Spleen (tissue), 11 donors: ENCODE results near the gene TMEM63C. TPM values are rescaled to one million over a fixed set of nuclear protein-coding genes. Genes with fewer than 3 reads are reported as not detected.

Source experiments
- DNase-seq: peaks from one replicate; pipeline ENCODE4 v3.0.0-alpha.2; 2020
- H3K27ac ChIP-seq, 8 donors: fragments of 200-600 bp; sonication (generic) in 7 of 8; 1 replicate in 4 of 8; 2 replicates in 4 of 8; pipeline versions ENCODE4 v1.5.0 to v1.8.0; 2016 to 2021; ENCODE audit warnings: inconsistent platforms in 4 of 8, mild to moderate bottlenecking in 4 of 8, moderate library complexity in 1 of 8
- H3K27me3 ChIP-seq, 7 donors: fragments of 200-600 bp; sonication (generic) in 6 of 7; replicated peaks in 1 of 7; 1 replicate in 4 of 7; 2 replicates in 3 of 7; pipeline versions ENCODE4 v1.5.0 to v1.8.0; 2016 to 2021; ENCODE audit warnings: inconsistent platforms in 3 of 7, mild to moderate bottlenecking in 1 of 7
- H3K36me3 ChIP-seq, 6 donors: fragments of 200-600 bp; sonication (generic) in 5 of 6; 1 replicate in 4 of 6; 2 replicates in 2 of 6; pipeline versions ENCODE4 v1.5.0 to v1.8.0; 2016 to 2021; ENCODE audit warnings: inconsistent platforms in 2 of 6
- H3K4me1 ChIP-seq, 6 donors: fragments of 200-600 bp; sonication (generic) in 5 of 6; 1 replicate in 3 of 6; 2 replicates in 3 of 6; pipeline versions ENCODE4 v1.5.0 to v1.8.0; 2016 to 2021; ENCODE audit warnings: inconsistent platforms in 3 of 6
- H3K4me3 ChIP-seq, 8 donors: fragments of 200-600 bp; sonication (generic) in 7 of 8; 1 replicate in 4 of 8; 2 replicates in 4 of 8; pipeline versions ENCODE4 v1.5.0 to v1.8.0; 2016 to 2021; ENCODE audit warnings: inconsistent platforms in 4 of 8, mild to moderate bottlenecking in 4 of 8, moderate library complexity in 2 of 8
- H3K9me3 ChIP-seq, 8 donors: fragments of 200-600 bp; sonication (generic) in 7 of 8; 1 replicate in 4 of 8; 2 replicates in 4 of 8; pipeline versions ENCODE4 v1.5.0 to v1.8.0; 2016 to 2021; ENCODE audit warnings: inconsistent platforms in 4 of 8
- CTCF ChIP-seq, 11 experiments: fragments of 200-600 bp in 7 of 11; fragments of 450-650 bp in 4 of 11; sonication (generic) in 4 of 11; IDR thresholded peaks in 8 of 11; conservative IDR thresholded peaks in 3 of 11; 1 replicate in 7 of 11; 2 replicates in 4 of 11; pipeline versions ENCODE4 v1.4.0 to v1.8.0; 2016 to 2021; ENCODE audit warnings: antibody characterized with exemption in 11 of 11, inconsistent platforms in 4 of 11, mild to moderate bottlenecking in 1 of 11
- POLR2A ChIP-seq, 3 donors: fragments of 450-650 bp; IDR thresholded peaks; one replicate each; pipeline ENCODE4 v1.5.1; 2017; ENCODE audit warnings: antibody characterized with exemption in 3 of 3, mild to moderate bottlenecking in 1 of 3
- POLR2AphosphoS5 ChIP-seq, 3 donors: sonication (generic); formaldehyde crosslinking; IDR thresholded peaks; one replicate each; pipeline ENCODE4 v1.5.1; 2017; ENCODE audit warnings: antibody characterized with exemption in 3 of 3
- WGBS, 5 donors: extraction: QIAGEN DNeasy Blood & Tissue Kit in 3 of 5; methylation state at CpG; one replicate each; pipeline versions ENCODE4 v1.1.5 to v1.1.7; 2013 to 2018; 5-methylcytosine and 5-hydroxymethylcytosine counted together
- intact Hi-C: fragments of 100-400 bp; cut with DNase I; formaldehyde crosslinking; loops from one replicate; pipeline ENCODE4 v1.15.0; 2023; ENCODE audit warnings: low total_unique reads
- polyA plus RNA-seq, 3 donors: library from polyadenylated mRNA; stranded (reverse); fragments of 200-250 nt; gene quantifications; one replicate each; pipeline ENCODE4 v1.2.1, GENCODE V29; 2013
- total RNA-seq, 7 donors: library from RNA; depleted of rRNA in 3 of 7; stranded (reverse); fragments of >200 nt in 3 of 7; fragmentation: NEBNext Ultra II Directional in 4 of 7; extraction: Animal tissue kit (Norgen Biotek cat#: 25700) in 4 of 7; gene quantifications; one replicate each; pipeline versions ENCODE4 v1.1.0 to v1.2.1, GENCODE V29; 2016 to 2021
- donor health status: healthy with polysubstance abuse.
- donor health status: DM: no; HTN: no; CAD: no; lungs with moderate emphysema.
- donor health status: DM: no; HTN: no; CAD: no.
- donor health status: Bipolar disorder and iron deficiency.
- donor health status: healthy.
- donor health status: DM: no; HTN: no; CAD: no.
- donor health status: DM: yes; HTN: yes; CAD: no.

TMEM63C gene
- total and polyA plus RNA-seq, 10 donors = 0.20 to 13.4 (median 7.1) TPM

GRCh38 chr14:77238996-77239395 lies 57.4 kb downstream of the TMEM63C start:
- no peak overlapping the region for H3K27ac ChIP-seq
- peaks cover 0 to 18% (median 2%) of the 10 kb centered on the region in 6 donors for H3K4me1 ChIP-seq
- WGBS, 5 donors = 54 to 83% (median 66%) methylated on average over 4 of the region's 4 CpGs
- no peaks in the 10 kb centered on the region for H3K9me3 ChIP-seq
- intact Hi-C loops = no loop called here
- TF ChIP-seq CTCF (IDR thresholded peaks at IDR 0.05 in 8 of 11, conservative IDR thresholded peaks at IDR 0.05 in 3 of 11) (no peak), POLR2A (IDR thresholded peaks at IDR 0.05) (no peak), POLR2AphosphoS5 (IDR thresholded peaks at IDR 0.05) (no peak)
- no peak overlapping the region for H3K4me3 ChIP-seq
- no peak for DNase-seq
- H3K36me3 ChIP-seq = no peaks in the 10 kb centered on the region
- H3K27me3 ChIP-seq = no peaks in the 10 kb centered on the region

GRCh38 chr14:77239412-77239811 lies 57.8 kb downstream of the TMEM63C start:
- H3K9me3 ChIP-seq = no peaks in the 10 kb centered on the region
- DNase-seq = no peak
- H3K4me1 ChIP-seq = peaks cover 0 to 22% (median 5%) of the 10 kb centered on the region in 6 donors
- 89 to 95% (median 91%) methylated on average over 10 to 16 of the region's 16 CpGs for WGBS, 5 donors
- no peaks in the 10 kb centered on the region for H3K36me3 ChIP-seq
- TF ChIP-seq CTCF (IDR thresholded peaks at IDR 0.05 in 8 of 11, conservative IDR thresholded peaks at IDR 0.05 in 3 of 11) = no peak
- no peak for TF ChIP-seq POLR2A (IDR thresholded peaks at IDR 0.05)
- TF ChIP-seq POLR2AphosphoS5 (IDR thresholded peaks at IDR 0.05) = no peak
- no peak overlapping the region for H3K27ac ChIP-seq
- H3K4me3 ChIP-seq = no peak overlapping the region
- H3K27me3 ChIP-seq = no peaks in the 10 kb centered on the region
- intact Hi-C loops = no loop called here

- no peak for DNase-seq
- Histone ChIP-seq H3K4me1 (peaks cover 0 to 24% (median 7%) of the 10 kb centered on the region in 6 donors), H3K4me3 (no peak overlapping the region), H3K36me3 (no peaks in the 10 kb centered on the region), H3K27me3 (no peaks in the 10 kb centered on the region), H3K27ac (no peak overlapping the region), H3K9me3 (no peaks in the 10 kb centered on the region)
- intact Hi-C loops = no loop called here
- TF ChIP-seq POLR2A (IDR thresholded peaks at IDR 0.05) (no peak), CTCF (IDR thresholded peaks at IDR 0.05 in 8 of 11, conservative IDR thresholded peaks at IDR 0.05 in 3 of 11) (no peak), POLR2AphosphoS5 (IDR thresholded peaks at IDR 0.05) (no peak)
- WGBS, 5 donors = 59 to 82% (median 79%) methylated on average over 7 to 15 of the region's 15 CpGs
These were observed 58.8 kb downstream of the TMEM63C start for GRCh38 chr14:77240336-77240915.

GRCh38 chr14:77241955-77242354 lies 60.4 kb downstream of the TMEM63C start:
- WGBS, 5 donors = 63 to 66% (median 63%) methylated on average over 2 of the region's 2 CpGs
- no peaks in the 10 kb centered on the region for H3K27me3 ChIP-seq
- H3K36me3 ChIP-seq = no peaks in the 10 kb centered on the region
- no peak overlapping the region for H3K27ac ChIP-seq
- H3K4me3 ChIP-seq = no peak overlapping the region
- intact Hi-C loops = no loop called here
- no peaks in the 10 kb centered on the region for H3K9me3 ChIP-seq
- TF ChIP-seq POLR2A (IDR thresholded peaks at IDR 0.05) (no peak), CTCF (IDR thresholded peaks at IDR 0.05 in 8 of 11, conservative IDR thresholded peaks at IDR 0.05 in 3 of 11) (no peak), POLR2AphosphoS5 (IDR thresholded peaks at IDR 0.05) (no peak)
- peaks cover 0 to 24% (median 7%) of the 10 kb centered on the region in 6 donors for H3K4me1 ChIP-seq
- no peak for DNase-seq
